Left ventricle myocardium inferior (tissue), 1 donor: ENCODE measurements around the gene KRT82. TPM values are rescaled to one million over a fixed set of nuclear protein-coding genes. Genes with fewer than 3 reads are reported as not detected.

Source experiments
- DNase-seq: peaks from one replicate; pipeline ENCODE4 v3.0.0-alpha.2; 2020
- H3K27ac ChIP-seq: fragments of 200-600 bp; replicated peaks from 2 replicates; pipeline ENCODE4 v1.8.0; 2021
- H3K27me3 ChIP-seq: fragments of 200-600 bp; 2 replicates; pipeline ENCODE4 v1.8.0; 2021; ENCODE audit warnings: low read depth
- H3K36me3 ChIP-seq: fragments of 200-600 bp; 2 replicates; pipeline ENCODE4 v1.8.0; 2021
- H3K4me1 ChIP-seq: fragments of 200-600 bp; 2 replicates; pipeline ENCODE4 v1.8.0; 2021
- H3K4me3 ChIP-seq: fragments of 200-600 bp; 2 replicates; pipeline ENCODE4 v1.8.0; 2021; ENCODE audit warnings: mild to moderate bottlenecking, moderate library complexity
- H3K9me3 ChIP-seq: fragments of 200-600 bp; replicated peaks from 2 replicates; pipeline ENCODE4 v1.8.0; 2021
- CTCF ChIP-seq: fragments of 200-600 bp; IDR thresholded peaks from 2 replicates; pipeline ENCODE4 v1.8.0; 2021; ENCODE audit warnings: antibody characterized with exemption, mild to moderate bottlenecking, borderline replicate concordance
- intact Hi-C: fragments of 100-400 bp; cut with micrococcal nuclease; formaldehyde crosslinking; loops from one replicate; pipeline ENCODE4 v1.11.0; 2022
- total RNA-seq: library from RNA; stranded (reverse); fragmentation: NEBNext Ultra II Directional; extraction: Animal tissue kit (Norgen Biotek cat#: 25700); gene quantifications from one replicate; pipeline ENCODE4 v1.2.1, GENCODE V29; 2021
- donor health status: DM: no; HTN: yes; CAD: no; lungs with severe emphysema.

Gene KRT82
- total RNA-seq, 1 donor from 2014 or later: not detected

GRCh38 chr12:52441320-52441911 is 35.3 kb upstream of the KRT82 start:
- Histone ChIP-seq H3K27ac (no peak overlapping the region), H3K9me3 (no peaks in the 10 kb centered on the region), H3K27me3 (peaks cover 74% of the 10 kb centered on the region), H3K4me3 (no peak overlapping the region), H3K36me3 (no peaks in the 10 kb centered on the region), H3K4me1 (peaks cover 5% of the 10 kb centered on the region)
- no peak for TF ChIP-seq CTCF
- intact Hi-C loops: no loop called here
- DNase-seq: no peak

- TF ChIP-seq CTCF: no peak
- no peaks in the 10 kb centered on the region for H3K9me3 ChIP-seq
- no peak overlapping the region for H3K4me3 ChIP-seq
- H3K36me3 ChIP-seq: no peaks in the 10 kb centered on the region
- intact Hi-C loops: no loop called here
- H3K27ac ChIP-seq: no peak overlapping the region
- H3K27me3 ChIP-seq: peaks cover 70% of the 10 kb centered on the region
- peaks cover 5% of the 10 kb centered on the region for H3K4me1 ChIP-seq
- no peak for DNase-seq
Observed at GRCh38 chr12:52440821-52441319, 34.7 kb upstream of the KRT82 start.

GRCh38 chr12:52439845-52440244 is 33.7 kb upstream of the KRT82 start:
- intact Hi-C loops: no loop called here
- Histone ChIP-seq H3K4me1 (peaks cover 5% of the 10 kb centered on the region), H3K27ac (no peak overlapping the region), H3K27me3 (peaks cover 66% of the 10 kb centered on the region), H3K36me3 (no peaks in the 10 kb centered on the region), H3K9me3 (no peaks in the 10 kb centered on the region), H3K4me3 (no peak overlapping the region)
- TF ChIP-seq CTCF: no peak
- DNase-seq: no peak

- peaks cover 64% of the 10 kb centered on the region for H3K27me3 ChIP-seq
- no peak overlapping the region for H3K27ac ChIP-seq
- TF ChIP-seq CTCF: no peak
- no peak for DNase-seq
- peaks cover 5% of the 10 kb centered on the region for H3K4me1 ChIP-seq
- H3K9me3 ChIP-seq: no peaks in the 10 kb centered on the region
- H3K36me3 ChIP-seq: no peaks in the 10 kb centered on the region
- no peak overlapping the region for H3K4me3 ChIP-seq
- intact Hi-C loops: no loop called here
Observed at GRCh38 chr12:52439420-52439819, 33.3 kb upstream of the KRT82 start.

GRCh38 chr12:52438305-52439301 is 32.5 kb upstream of the KRT82 start:
- Histone ChIP-seq H3K27me3 (peaks cover 64% of the 10 kb centered on the region), H3K4me1 (peaks cover 5% of the 10 kb centered on the region), H3K36me3 (no peaks in the 10 kb centered on the region), H3K4me3 (no peak overlapping the region), H3K9me3 (no peaks in the 10 kb centered on the region), H3K27ac (no peak overlapping the region)
- intact Hi-C loops: no loop called here
- DNase-seq: no peak
- no peak for TF ChIP-seq CTCF
